Hematopoietic multipotent progenitor cell treated with erythropoietin and hydrocortisone succinate and interleukin-3 and kit ligand, for 6 days (in vitro differentiated cells): ENCODE results near the gene VCPKMT.
A peak's percentile ranks its signal among the peaks of the same experiment; 100 is the strongest.
"Not testable (repeated sequence)": the region's sequence is repeated elsewhere in the genome, so short reads cannot be mapped to it uniquely, and the experiment has no call there.

Experiments used
- DNase-seq: peaks from one replicate; pipeline ENCODE4 v3.0.0-alpha.2; 2015

Gene VCPKMT

DNA sequence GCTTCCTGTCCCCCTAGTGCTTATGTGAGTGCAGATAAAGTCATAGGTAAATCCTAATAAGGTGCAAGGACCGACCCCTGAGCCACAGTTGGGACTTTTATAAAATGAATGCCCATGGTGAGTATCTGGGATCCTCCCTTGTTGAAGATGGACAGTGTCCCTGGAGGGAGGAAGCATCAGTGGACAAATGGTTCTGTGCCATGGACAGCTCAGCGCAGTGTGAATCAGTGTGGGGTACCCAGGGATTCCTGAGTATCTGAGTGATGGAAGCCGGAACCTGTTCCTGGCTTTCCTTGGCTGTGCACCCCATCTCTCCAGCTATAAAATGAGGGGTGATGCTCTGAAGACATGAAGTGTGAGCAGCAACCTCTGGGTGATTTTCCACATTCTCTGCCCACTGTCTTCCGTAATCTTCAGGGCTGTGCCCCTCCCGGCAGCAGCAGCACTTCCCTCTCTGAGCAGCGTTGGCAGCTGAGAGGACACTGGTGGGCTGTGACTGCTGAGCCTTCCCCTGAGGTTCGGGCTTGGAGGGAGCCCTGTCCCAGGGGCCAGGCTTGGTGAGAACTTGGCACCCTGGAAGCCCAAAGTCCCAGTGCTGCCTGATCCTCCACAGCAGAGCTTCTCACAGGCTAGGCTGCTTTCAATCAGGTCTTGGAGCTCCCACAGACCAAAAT is 25.0 kb downstream of the VCPKMT start:
- DNase-seq = no peak

DNA sequence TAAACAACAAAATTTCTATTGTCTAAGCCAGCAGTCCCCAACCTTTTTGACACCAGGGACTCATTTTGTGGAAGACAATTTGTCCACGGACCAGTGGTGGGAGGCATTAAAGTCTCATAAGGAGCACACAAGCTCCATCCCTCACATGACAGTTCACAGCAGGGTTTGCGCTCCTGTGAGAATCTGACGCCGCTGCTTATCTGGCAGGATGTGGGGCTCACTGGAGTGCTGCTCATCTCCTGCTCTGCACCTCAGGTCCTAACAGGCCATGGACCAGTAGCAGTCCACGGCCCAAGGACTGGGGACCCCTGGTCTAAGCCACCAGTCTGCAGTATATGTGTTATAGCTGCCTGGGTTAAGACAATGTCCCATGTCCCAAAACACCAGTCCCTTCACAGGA is 27.2 kb downstream of the VCPKMT start:
- DNase-seq = no peak

DNA sequence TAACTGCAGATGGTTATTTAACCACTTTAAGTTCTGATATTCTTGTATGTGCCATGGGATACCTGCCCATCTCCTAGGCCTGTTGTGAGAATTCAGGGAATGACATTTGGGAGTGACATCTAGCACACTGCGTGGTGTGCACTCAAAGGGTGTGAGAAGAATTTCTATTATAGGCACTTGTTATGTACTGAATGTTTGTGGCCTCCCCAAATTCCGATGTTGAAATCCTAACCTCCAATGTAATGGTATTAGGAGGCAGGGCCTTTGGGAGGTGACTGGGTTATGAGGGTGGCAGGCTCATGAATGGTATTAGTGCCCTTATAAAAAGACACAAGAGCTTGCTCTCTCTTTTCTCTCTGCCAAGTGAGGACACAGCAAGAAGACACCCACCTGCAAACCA is 27.6 kb downstream of the VCPKMT start:
- no peak for DNase-seq

DNA sequence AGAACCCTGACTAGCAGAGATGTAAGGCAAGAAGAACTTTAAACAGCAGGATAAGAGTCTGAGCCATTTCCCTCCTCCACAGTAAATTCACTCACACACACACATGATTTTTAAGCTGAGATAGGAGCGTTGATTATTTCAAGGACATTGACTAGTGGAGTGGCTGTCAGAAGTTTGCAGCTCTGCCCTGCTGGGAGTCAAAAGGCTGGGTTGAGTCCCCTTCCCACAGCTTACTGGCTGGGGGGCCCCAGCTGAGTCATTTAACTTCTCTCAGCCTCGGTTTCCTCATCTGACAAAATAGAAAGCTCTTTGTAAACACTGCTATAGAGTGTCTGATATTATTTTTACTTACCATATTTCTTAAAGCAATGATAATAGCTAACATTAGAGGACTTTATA is 28.3 kb downstream of the VCPKMT start:
- DNase-seq = no peak

DNA sequence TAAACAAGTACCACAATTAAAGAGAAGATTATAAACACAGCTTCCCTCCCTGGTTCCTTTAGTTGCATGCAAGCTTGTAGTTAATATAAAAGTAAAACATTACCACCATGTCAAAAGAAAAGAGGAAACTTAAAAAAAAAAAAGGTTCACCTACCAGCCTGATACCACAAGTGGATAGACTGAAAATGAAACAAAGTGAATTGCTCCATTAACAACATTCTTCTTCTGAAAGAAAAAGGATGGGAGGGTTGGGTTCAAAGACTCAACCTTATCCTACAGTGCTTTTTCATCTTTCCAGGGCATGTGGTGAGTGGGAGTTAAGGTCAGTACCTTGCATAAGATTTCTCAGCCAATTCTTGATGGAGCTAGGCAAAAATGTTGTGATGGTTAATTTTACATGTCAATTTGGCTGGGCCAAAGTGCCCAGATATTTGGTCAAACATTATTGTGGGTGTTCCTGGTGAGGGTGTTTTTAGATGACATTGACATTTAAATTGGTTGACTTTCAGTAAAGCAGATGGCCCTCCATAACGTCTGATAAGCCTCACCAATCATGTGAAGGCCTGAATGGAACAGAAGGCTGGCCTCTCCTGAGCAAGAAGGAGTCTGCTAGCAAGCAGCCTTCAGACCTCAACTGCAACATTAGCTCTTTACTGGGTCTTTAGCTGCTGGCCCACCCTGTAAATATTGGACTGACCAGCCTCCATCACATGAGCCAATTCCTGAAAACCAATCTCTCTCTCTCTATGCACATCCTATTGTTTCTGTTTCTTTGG is 28.8 kb downstream of the VCPKMT start:
- peak; percentile 64 for DNase-seq

DNA sequence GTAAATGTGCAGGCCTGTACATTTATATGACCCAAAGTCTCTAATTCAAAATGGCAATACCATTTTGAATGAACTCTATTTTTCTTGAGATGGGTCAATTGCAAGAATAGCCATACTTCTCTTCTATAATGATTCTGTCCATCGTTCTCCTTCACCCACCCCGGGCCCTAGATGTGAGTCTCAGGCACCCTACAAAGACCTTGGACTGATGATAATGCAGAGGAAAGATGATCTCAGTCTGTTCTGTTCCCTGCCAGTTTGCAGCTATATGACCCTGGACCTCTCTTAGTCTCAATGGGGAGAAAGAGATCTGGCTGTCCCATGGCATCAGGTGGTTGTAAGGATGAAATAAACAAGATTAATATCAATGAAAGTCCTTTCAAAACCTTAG is 30.1 kb downstream of the VCPKMT start:
- DNase-seq = no peak

DNA sequence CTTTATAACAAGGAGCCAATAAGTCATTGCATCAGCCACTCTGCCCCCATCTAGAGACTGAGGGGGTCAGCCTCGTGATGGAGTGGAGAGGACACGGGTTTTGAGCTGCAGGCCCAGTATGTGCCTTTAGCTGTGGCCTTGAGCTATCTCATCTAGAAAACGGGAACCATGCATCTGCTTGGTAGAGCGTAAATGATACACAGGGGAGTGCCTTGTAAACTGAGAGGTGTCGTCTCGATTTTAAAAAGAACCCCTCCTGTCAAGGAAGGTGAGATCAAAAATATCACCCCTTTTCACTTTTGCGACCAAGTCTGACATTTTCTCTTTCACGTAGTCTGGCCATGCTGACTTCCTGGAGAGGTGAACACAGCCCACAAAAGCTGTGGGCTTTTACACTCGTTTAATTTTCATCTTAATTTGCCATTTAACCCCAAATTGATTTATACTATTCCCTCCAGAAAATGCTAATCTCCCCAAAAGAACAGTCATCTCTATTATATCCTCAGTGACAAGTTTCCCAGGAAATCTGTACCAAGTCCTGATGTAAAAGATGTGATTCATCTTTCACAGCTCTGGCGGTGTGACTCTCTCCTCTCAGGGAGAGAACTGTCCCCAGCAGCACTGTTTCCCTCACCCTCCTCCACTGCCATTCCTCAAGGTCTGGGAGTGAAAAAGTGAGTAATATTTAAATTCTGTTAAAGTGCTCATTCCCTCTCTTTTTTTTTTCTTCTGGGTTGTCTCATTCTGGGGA is 30.6 kb downstream of the VCPKMT start:
- DNase-seq = no peak

DNA sequence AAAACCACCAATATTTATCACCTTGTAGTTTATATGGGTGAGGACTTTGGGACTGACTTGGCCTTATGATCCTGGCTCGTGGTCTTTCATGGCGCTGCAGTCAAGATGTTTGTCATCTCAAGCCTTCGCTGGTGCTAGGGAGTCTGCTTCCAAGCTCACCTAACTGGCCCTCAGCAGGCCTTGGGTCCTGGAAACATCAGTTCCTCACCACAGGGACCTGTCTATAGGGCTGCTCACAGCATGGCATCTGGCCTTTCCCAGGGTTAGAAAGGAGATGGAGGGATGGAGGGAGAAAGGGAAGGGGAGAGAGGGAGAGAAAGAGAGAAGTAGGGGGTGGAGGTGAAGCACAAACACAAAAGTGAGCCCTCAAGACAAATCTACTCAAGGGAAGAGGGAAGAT is 31.7 kb downstream of the VCPKMT start:
- DNase-seq = no peak

DNA sequence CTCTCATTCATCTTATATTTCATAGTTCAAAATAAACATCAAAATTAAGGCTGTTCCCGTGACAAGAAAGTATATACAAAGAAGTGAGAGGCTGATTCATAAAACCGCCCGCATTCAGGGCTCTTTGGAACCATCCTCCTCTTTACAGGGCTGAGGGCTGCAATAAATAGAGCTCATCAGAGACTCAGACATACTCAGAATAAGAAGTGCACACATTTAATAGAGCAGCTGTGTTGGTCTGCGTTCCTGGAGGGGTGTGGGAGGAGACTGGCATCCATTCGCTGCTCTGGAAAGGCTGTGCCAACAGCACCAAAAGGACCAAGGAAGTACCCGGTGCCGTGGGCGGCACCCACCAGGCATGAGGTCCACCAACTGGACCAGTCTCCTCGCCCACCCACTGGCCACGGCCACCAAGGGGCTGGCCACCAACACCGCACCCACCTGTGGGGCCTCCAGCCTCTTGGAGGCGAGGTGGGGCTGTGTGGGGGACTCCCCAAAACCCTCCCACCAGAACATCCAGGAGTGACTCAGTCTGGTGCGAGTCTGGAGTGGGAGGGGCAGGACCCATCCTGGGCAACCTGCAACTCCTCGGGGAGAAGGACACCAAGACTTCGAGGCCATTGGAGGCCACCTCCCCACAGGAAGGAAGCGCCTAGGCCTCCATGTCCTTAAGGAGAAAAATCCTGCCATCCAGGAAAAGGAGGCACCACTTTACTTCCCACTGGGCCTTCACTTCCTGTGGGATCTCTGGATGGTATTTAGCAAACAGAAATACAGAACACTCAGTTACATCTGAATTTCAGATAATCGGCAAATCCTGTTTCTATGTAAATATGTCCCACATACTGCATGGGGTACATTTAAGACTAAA is 32.7 kb downstream of the VCPKMT start:
- no peak for DNase-seq

DNA sequence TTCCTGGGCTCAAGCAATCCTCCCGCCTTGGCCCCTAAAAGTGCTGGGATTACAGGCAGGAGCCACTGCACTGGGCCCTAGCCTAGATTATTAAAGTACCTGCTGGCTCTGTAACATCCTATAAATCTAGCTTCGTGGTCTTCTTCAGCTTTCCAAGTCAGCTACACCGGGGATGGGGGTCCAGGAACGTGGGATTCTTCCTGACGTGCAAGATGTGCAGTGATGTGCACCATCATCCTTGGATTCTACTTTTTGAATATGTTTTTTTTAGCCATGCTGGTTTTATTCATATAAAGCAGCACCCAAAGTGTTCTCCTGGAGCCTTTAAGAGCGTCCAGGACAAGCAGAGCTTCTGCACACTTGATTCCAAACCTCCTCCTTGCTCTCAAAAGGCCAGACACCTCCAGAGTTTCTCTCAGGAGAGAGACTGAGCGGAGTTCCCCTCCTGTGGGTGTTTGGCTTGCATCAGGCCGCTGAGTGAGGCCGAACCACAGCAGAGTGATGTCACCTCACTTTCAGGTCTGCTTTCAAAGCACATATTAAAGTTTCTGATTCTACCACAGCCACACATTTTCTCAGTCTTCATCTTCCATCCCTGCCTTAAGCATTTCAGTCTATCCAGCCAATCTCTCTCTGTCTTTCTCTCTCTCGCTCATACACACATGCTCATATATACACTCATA is 33.4 kb downstream of the VCPKMT start:
- DNase-seq = no peak

DNA sequence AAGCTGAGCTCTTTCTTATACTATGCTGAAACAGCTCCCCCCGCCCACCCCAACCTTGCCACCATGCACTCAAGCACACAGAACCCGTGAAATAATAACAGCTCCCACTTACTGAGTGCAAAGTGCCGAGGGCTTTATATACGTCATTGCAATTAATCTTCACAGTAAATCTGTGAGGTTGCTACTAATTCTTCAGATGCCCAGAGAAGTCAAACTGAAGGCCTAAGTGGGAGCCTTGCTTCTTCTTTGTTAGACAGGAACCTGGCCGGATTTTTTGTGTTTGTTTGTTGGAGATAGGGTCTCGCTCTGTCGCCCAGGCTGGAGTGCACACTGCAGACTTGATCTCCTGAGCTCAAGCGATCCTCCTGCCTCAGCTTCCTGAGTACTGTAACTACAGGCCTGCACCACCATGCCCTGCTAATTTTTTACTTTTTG is 34.0 kb downstream of the VCPKMT start:
- DNase-seq = no peak

DNA sequence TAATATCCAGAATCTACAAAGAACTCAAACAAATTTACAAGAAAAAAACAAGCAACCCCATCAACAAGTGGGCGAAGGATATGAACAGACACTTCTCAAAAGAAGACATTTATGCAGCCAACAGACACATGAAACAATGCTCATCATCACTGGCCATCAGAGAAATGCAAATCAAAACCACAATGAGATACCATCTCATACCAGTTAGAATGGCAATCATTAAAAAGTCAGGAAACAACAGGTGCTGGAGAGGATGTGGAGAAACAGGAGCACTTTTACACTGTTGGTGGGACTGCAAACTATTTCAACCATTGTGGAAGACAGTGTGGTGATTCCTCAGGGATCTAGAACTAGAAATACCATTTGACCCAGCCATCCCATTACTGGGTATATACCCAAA is 37.3 kb downstream of the VCPKMT start:
- DNase-seq = not testable (repeated sequence)

DNA sequence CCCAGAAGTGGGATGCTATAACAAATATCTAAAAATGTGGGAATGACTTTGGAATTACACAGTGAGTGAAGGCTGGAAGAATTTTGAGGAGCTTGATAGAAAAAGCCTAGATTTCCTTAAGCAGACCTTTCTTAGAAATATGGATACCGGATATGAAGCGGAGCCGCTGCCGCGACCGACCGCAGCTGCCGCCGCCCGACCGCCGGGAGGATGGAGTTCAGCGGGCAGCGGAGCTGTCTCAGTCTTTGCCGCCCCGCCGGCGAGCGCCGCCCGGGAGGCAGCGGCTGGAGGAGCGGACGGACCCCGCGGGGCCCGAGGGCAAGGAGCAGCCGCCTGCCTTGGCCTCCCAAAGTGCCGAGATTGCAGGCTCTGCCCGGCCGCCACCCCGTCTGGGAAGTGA is 42.7 kb downstream of the VCPKMT start:
- DNase-seq = not testable (repeated sequence)

DNA sequence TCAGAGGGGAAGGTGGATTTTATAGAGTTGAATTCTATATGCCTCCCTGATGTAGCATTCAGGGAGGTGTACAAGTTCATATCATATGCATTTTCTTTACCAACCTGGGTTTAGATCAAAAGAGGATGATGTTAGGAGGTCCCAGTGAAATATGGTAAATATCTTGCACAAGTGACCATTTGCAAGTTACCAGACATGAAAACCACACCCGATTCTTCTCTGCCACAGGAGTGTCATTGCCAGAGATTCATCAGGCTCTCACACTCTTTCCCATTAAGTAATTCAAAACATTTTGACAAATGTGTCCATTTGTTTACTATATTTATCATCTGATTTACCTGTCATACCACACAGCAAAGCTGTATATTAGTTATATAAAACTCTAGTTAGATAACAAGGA is 44.0 kb downstream of the VCPKMT start:
- DNase-seq = no peak

DNA sequence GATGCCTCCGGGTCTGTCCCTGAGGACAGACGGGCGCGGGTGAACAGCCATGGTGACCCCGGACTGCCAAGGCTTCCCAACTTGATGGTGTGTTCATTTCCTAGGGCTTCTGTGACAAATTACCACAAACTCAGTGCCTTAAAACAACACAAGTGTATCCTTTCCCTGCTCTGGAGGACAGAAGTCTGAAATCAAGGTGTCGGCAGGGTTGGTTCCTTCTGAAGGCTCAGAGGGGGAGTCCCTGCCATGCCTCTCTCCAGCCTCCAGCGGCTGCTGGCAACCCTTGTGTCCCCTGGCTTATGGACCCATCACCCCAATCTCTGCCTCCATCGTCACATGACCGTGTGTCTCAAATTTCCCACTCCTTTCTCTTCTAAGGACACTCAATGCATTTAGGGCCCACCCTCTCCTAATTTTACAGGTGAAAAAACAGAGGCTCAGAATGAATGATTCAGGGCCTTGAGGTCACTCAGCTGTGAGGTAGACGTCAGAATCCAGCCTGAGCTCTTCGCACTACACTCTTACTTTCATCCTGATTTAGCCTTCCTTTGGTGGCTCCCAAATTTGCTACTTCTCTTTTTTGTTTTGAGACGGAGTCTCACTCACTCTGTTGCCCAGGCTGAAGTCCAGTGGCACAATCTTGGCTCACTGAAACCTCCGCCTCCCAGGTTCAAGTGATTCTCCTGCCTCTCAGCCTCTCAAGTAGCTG is 45.4 kb downstream of the VCPKMT start:
- no peak for DNase-seq

DNA sequence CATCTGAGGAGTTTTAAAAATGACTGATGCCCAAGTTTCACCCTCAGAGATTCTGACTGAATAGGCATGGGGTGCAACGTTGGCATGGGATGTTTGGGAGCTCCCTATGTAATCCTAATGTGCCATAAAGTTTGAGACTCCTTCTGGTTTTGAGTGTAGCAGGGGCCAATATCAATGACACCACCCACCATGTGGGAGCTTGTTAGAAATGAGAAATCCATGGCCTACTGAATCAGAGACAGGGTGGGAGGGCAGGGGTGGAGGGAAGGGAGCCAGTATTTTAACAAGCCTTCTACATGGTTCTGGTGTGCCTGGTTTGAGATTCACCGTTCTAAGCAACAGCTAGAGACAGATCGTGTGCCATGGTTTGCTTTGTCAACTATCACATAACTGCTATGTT is 46.1 kb downstream of the VCPKMT start:
- DNase-seq = no peak

DNA sequence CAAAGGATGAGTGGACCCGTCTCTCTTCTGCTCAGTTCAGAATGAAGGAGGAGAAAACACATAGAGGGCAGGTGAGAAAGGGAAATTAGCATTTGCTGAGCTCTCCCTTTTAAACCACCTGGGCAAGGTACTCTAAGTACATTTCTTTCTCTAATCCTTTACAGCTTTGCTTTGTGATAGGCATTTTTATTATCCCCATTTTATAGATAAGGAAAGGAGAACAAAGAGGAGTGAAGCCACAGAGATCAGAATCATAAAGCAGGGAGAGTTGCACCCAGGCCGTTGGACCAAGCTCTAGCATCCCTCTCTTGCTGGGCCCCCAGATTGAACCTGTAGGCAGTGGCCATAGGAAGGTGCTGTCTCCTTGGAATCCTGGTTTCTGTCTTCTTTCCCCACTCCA is 47.0 kb downstream of the VCPKMT start:
- DNase-seq = no peak

DNA sequence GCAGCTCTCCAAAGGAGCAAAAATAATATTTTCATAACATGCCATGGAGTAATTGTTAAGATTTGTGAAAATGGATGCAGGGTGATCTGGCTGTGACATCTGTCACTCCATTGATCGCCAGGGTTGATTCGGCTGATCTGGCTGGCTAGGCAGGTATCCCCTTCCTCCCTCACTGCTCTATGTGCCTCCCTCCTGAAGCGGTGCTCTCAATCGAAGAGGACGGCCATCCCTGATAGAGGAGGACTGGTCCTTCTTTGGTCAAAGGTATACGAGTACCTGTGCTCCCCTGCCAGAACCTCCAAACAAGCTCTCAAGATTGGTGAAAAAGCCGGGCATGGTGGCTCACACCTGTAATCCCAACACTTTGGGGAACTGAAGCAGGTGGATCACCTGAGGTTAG is 47.9 kb downstream of the VCPKMT start:
- DNase-seq = no peak

DNA sequence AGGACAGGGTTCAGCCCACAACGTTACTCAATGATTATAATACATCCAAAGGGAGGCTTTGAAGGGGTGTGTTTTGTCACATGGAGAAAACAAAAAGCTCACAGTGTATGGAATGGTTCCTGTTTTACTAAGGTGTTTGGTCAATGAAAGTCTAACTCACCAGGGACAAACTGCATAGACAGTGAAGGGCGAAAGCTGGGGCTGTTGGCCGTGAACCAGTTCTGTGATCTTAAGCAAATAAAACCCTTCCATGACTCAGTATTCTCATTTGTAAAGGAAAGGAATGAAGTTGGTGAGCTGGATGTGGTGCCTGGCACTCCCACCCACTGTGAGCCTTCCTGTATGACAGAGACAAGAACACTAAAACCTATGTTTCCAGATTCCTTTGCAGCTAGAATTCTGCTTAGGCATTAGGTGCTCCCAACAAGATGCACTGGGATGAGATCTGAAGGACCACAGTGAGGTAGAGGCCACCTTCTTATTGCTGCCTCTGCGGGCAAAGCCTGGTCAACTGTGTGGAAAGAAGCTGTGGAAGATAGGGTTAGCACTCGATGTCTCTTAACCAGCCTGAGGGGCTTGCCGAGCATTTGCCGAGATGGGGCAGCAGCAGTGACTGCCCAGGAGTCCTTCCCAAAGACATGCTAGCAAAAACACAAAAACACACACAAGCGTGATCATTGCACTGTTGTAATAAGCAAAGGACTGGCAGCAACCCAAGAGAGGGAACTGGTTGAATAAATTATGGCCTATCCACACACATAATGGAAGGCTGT is 48.5 kb downstream of the VCPKMT start:
- DNase-seq = no peak

DNA sequence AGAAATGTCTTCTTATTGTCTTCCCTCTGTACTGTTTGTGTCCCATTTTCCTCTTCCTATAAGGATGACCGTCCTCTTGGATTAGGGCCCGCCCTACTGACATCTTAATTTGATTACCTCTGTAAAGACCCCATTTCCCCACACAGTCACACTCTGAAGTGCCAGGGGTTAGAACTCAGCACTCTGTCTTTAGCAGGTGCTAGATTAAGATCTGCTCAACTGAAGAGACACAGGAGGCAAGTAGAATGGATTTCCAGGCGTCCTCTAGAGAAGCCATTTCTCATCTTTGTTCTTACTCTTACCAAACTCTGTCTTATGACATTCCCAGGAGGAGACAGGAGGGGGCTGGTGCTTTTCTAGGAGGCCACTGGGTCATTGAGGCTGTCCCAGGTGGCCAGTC is 50.8 kb downstream of the VCPKMT start:
- DNase-seq = no peak

DNA sequence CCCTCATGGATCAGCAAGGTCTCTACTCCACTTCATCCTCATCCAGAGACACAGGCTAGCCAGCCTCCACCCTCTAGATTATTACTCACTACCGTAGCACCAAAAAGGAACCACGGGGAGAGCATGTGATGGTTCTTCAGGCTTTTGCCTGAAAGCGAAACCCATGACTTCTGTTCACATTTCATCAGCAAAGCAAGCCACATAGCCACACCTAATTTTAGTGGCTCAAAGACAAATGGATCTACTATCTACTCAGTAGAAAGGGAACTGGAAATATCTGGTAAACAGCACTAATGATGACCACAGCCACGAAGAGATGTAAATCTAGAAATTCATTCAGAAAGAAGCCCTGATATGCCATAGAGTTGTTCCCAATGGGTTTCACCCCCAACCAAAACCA is 51.4 kb downstream of the VCPKMT start:
- DNase-seq = peak; percentile 77
